GM21381 (cell line): ENCODE results near the gene ZNF611.
"Not testable (repeated sequence)": the region's sequence is repeated elsewhere in the genome, so short reads cannot be mapped to it uniquely, and the experiment has no call there.

Experiments used
- ATAC-seq: cut with Tn5 transposase; IDR thresholded peaks from one replicate; pipeline ENCODE4 v1.9.1; 2021; ENCODE audit warnings: mild to moderate bottlenecking, moderate library complexity; ENCODE audit not compliant: unreplicated experiment

The ZNF611 gene

DNA sequence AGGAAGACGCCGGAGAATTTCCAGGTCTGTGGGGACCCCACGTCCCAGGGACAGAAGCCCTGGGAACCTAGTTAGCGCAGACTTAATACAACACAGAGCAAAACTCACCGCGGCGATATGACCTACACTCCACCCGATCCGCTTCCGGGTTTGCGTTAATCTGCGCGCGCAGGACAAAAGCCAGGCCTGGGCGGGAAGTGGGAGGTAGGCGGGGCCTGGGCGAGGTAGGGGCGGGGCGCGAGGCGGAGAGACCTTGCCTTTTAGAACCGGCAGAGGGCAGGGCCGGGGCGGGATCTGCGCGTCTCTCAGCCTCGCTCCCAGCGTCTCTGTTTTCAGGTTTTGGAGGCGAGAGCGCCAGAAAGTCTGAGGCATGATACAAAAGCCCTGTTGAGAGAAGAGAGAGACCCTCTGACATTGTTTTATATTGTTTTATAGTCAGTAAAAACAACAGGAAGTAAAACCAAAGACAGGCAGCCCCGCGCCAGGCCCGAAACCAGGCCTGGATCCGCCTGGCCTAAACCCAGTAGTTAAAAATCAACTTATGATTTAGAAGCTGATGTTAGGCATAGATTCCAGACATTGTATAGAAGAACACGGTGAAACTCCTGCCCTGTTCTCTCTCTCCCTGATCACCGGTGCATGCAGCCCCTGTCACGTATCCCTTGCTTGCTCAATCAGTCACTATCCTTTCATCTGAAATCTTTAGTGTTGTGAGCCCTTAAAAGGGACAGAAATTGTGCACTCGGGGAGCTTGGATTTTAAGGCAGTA, at the start of gene ZNF611:
ZNF611 (minus strand) TSS at position 152 of the 769 bp plus-strand sequence. CDS start 19,150 bp downstream, outside the sequence.
- ATAC-seq: peak; percentile 90

DNA sequence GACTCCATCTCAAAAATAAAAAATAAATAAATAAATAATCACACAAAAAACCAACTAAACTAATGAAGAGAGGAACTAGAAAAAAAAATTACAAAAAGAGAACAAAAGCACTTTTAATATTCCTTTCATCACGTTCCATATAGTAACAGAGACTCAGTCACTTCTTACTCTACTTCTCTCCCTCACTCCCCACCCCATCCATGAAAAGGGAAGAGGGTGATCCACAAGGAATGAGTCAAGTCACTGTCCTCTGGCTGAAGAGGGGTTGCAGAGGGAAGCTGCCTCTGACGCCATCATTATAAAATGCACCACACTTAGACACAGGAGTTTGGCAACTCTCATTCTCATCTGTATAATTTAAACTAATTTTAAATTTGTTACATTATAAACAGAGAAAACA, 48.0 kb upstream of the ZNF611 start:
- ATAC-seq: not testable (repeated sequence)

DNA sequence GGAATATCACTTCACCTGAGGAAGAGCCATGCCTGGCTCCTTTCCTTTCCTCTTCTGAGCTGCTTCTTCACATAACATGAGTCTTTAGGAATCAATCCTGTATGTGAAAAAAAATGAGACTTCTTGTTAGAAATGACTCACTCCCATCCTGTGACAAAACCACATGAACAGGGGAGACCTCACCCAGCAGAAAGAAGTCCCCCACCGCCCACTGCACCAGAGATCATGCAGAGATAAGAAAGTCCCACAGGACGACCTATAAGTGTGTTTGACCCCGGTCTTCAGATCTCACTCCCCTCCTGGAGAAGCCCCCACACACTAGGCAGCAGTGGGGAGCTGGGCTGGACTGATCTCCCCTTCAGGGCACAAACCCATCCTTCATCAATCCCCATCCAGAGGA, 44.0 kb upstream of the ZNF611 start:
- no peak for ATAC-seq

DNA sequence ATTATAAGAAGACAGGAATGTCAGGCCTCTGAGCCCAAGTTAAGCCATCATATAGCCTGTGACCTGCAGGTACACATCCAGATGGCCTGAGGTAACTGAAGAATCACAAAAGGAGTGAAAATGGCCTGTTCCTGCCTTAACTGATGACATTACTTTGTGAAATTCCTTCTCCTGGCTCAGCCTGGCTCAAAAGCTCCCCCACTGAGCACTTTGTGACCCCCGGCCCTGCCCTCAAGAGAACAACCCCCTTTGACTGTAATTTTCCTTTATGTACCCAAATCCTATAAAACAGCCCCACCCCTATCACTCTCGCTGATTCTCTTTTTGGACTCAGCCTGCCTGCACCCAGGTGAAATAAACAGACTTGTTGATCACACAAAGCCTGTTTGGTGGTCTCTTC, 21.6 kb upstream of the ZNF611 start:
- ATAC-seq: not testable (repeated sequence)

DNA sequence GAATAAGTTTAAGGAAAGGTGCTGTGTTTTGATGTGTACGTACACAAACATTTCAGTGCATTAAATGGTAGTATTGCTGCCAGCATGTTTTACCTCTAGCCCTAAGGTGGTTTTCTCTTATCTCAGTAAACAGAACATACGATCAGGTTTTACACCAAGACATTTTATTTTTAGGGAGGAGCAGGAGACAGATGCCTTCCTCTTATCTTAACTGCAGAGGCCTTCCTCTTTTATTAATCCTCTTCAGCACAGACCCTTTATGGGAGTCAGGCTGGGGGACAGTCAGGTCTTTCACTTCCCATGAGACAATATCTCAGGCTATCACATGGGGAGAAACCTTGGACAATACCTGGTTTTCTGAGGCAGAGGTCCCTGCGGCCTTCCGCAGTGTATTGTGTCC, 14.9 kb upstream of the ZNF611 start:
- no peak for ATAC-seq

DNA sequence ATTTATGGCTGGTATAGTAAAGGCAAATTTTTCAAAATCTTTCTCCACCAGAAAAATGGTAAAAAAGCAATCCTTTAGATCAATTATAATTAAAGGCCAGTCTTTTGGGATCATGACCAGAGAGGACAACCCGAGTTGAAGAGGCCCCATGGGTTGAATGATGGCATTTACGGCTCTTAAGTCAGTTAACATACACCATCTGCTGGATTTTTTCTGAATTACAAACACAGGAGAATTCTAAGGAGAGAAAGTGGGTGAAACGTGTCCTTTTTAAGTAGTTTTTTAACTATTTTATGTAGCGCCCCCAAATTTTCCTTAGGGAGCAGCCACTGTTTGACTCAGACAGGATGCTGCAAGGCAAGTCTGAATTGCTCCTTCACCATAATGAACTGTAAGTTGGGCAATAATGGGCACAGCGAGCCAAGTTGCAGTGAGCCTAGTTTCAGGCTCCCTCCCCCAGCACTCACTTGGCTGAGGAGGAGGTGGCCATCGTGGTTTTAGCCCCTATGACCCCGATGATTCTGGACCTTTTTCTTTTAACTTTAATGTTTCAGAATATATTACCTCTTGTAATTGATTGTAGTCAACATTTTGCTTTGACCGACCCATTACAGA, 13.6 kb upstream of the ZNF611 start:
- no peak for ATAC-seq

DNA sequence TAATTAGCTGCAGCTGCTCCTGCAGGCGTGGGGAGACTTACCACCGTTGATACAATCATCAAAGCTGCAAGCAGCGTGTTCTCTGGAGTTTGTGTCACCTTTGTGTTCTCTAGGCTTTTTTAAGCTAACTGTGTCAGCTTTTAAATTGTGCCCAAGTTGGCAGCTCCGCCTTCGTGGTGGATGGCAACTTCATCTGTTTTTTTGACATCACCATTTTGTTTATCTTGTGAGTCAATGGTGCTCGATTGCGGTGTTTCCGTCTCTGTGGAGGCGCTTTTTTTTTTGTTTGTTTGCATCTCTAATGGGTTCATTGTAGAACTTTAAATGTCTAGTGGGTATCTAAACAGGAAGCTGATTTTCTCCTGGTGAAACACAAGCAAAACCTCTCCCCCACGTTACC, 11.1 kb upstream of the ZNF611 start:
- ATAC-seq: not testable (repeated sequence)

DNA sequence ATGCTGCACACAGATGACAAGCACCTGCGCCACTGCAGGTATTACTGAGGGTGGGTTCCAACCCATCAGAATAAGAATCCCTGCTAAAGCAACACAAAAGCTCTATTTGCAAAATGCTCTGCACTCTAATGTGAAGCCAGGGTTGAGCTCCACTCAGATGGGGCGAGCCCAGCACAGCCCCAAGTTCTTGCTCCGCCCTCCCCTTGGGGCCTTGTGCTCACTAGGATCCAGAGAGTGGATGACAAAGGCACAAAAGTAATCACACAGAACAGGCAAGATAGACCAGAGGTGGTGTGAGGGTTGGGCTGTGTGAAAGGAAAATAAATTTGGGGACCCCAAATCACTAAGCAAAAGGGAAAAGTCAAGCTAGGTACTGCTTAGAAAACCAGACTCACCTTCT, 8.2 kb upstream of the ZNF611 start:
- no peak for ATAC-seq

DNA sequence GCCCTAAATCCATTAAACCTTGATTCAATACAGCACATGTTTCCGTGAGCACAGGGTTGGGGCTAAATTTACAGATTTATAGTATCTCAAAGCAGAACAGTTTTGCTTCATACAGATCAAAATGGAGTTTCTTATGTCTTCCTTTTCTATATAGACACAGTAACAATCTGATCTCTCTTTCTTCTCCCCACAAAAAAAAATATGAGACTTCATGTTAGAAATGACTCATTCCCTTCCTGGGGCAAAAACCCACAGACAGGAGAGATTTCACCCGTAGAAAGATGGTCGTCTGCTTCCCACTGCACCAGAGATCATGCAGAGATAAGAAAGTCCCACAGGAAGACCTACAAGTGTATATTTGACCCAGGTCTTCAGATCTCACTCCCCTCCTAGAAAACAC, 7.7 kb upstream of the ZNF611 start:
- ATAC-seq: no peak

DNA sequence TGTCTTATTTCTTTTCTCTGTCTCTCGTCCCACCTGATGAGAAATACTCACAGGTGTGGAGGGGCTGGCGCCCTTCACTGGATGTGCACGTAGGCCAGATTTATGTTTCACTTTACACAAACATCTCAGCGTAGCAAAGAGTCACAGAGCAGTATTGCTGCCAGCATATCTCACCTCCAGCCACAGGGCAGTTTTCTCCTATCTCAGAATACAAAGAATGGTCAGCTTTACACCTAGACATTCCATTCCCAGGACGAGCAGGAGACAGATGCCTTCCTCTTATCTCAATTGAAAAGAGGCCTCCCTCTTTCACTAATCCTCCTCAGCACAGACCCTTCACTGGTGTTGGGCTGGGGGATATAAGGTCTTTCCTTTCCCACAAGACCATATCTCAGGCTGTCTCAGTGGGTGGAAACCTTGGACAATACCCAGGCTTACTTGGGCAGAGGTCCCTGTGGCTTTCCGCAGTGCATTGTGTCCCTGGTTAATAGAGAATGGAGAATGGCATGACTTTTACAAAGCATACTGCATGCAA, 7.2 kb upstream of the ZNF611 start:
- no peak for ATAC-seq

DNA sequence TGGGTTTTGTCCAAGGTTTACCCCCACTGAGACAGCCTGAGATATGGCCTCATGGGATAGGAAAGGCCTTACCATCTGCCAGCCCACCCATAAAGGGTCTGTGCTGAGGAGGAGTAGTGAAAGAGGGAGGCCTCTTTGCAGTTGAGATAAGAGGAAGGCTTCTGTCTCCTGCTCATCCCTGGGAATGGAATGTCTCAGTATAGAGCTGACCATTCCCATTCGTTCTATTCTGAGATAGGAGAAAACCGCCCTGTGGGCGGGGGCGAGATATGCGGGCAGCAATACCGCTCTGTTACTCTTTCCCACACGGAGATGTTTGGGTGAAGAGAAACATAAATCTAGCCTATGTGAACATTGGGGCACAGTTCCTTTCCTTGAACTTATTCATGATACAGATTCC, 6.5 kb upstream of the ZNF611 start:
- ATAC-seq: not testable (repeated sequence)

DNA sequence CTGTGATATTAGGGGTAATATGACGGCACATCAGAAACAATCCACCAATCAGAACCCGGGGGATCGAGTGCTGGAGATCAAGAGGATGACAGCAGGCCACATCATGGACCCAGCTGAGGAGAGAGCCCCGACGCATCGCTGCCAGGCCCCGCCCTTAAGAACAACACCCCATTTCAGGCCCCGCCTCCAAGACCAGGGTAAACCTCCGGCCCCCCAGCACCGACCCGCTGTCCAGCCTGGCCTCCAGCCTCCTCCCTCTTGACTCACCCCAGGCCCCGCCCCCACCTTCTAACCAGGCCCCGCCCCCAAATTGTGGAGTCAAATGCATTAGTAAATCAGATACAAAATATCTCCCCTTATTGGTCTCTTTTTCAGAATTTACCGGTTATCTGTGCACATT, 4.7 kb upstream of the ZNF611 start:
- ATAC-seq: no peak

DNA sequence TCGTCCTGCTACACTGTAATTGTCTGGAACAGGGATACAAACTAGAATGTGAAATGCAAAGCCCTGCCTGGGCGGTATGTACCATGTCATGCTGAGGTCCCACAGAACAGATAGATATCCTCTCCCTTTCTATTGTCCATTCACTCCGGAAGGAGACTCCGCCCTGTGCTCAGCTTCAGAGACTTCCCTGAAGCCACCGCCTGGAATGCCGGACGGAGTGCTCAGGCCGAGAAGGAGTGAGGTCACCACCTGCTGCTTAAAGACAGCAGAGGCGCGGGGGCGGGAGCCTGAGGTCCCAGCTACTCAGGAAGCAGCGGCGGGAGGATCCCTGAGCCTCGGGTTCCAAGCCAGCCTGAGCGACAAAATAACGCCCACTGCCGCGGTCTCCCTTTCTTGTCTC, 890 bp upstream of the ZNF611 start:
- no peak for ATAC-seq

DNA sequence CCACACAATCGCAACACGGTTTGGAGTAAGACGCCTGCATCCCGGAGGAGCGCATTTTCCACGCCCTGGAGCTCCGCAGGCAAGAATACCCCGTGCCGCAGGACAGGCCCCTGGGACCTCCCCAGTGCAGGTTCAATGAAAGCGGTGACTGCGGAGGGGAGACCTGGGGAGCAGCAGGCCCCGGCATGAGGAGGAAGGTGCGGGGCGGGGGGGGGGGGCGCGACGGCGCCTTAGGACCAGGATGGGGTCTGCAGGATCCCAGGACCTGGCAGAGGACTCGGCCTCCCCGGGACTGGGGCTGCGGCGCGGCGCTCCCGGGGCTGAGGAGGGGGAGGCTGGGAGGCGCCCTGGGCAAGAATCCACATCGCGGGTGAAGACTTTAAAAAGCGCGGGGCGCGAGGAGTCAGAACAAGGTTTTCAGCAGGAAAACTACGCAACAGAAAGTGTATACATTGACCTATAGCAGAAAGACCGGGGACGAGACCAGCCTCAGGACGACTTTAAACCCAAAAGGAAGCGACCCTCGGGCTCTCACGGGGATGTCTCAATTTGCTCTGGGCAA, 432 bp downstream of the ZNF611 start:
- peak; percentile 30 for ATAC-seq

DNA sequence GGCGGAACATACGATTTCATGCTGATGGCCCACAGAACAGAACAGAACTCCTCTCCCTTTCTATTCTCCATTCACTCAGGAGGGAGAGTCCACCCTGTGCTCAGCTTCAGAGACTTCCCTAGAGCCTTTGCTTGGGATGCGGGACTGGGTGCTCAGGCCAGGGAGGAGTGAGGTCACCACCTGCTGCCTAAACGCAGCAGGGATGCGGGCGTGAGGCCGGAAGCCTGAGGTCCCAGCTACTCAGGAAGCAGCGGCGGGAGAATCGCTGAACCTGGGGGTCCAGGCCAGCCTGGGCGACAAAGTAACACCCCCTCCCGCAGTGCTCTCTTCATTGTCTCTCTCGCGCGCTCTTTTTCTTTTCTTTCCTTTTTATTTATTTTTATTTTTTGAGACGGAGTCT, 8.8 kb downstream of the ZNF611 start:
- ATAC-seq: not testable (repeated sequence)

DNA sequence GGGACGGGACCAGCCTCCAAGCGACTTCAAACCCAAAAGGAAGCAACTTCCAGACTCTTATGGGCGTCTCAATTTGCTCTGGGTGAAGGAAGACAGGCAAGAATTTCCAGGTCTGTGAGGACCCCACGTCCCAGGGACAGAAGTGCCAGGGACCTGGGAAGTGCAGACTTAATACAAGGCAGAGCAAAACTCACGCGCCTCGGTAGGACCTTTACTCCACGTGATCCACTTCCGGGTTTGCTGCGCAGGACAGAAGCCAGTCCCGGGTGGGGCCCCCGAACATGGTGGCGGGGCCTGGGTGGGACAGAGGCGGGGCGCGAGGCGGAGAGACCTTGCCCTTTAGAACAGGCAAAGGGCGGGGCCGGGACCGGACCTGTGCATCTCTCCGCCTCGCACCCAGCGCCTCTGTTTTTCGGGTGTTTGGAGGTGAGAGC, 9.3 kb downstream of the ZNF611 start:
- no peak for ATAC-seq

DNA sequence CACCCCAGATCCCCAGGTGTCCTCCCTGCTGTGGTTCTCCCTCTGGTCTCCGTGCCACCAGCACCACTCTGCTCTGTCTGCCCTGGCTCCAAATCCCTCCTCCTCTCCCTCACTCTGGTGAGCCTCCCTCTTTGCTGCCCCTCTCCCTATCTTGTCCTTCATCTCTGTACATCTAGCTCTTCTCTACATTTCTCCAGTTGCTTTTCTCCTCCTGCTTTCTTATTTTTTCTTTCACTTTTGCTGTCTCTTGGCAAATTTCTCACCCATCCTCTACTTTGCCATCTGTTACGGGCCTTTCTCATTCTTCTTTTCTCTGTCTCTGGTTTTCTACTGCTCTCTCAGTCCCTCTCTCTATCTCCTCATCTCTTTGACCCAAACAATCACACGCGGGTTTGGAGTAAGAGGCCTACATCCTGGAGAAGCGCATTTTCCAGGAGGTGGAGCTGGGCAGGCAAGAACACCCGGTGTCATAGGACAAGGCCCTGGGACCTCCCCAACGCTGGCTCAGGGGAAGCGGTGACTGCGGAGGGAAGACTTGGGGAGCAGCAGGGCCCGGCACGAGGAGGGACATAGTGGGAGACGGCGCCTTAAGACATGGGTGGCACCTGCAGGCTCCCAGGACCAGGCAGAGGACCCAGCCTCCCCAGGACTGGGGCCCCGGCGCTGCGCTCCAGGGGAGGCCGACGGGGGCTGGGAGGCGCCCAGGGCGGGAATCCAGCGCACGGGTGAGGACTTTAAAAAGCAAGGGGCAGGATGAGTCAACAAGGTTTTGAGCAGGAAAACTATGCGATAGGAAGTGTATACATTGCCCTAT, 9.9 kb downstream of the ZNF611 start:
- ATAC-seq: no peak

DNA sequence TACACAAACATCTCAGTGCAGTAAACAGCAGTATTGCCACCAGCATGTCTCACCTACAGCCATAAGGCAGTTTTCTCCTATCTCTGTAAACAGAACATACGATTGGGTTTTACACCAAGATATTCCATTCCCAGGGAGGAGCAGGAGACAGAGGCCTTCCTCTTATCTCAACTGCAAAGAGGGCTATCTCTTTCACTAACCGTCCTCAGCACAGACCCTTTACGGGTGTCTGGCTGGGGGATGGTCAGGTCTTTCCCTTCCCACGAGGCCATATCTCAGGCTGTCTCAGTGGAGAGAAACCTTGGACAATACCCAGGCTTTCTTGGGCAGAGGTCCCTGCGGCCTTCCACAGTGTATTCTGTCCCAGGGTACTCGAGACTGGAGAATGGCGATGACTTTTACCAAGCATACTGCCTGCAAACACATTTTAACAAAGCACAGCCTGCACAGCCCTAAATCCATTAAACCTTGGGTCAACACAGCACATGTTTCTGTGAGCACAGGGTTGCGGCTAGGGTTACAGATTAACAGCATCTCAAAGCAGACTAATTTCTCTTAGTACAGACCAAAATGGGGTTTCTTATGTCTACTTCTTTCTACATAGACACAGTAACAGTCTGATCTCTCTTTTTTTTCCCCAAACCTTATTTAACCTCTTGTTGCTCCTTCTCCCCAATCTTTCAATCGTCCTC, 10.8 kb downstream of the ZNF611 start:
- not testable (repeated sequence) for ATAC-seq

DNA sequence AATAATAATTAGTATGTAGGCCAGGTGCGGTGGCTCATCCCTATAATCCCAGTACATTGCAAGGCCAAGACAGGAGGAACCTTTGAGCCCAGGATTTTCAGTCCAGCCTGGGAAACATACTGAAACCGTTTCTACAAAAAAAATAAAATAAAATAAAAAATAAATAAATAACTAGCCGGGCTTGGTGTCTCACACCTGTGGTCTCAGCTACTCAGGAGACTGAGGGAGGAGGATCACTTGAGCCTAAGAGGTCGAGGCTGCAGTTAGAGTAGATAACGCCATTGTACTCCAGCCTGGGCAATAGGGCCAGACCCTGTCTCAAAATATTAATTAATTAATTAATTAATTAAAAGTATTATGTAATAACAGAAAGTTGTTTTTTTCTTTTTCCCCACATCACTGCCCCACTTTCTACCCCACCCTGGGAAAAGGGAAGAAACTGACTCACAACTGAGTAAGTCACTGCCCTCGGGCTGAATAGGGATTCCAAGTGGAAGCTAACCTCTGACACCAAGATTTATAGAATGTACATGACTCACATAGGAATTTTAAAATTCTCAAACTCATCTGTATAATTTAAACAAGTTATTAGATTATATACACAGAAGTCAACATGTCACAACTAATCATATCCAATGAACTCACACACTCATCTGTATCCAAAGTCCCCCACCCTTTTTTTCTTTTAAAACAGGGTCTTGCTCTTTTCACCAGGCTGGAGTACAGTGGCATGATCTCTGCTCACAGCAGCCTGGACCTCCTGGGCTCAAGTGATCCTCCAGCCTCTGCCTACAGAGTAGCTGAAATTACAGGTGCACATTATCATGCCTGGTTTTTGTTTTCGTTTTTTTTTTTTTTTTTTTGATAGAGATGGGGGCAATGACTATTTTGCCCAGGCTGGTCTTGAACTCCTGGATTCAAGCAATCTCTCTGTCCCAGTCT, 12.5 kb downstream of the ZNF611 start:
- ATAC-seq: no peak
